ENCODE measurements around the gene VPS33A. TPM values are rescaled to one million over a fixed set of nuclear protein-coding genes. Genes with fewer than 3 reads are reported as not detected.

VPS33A gene
- total RNA-seq, 3 donors from 2014 or later = 13.4 to 17.4 (median 14.4) TPM

DNA sequence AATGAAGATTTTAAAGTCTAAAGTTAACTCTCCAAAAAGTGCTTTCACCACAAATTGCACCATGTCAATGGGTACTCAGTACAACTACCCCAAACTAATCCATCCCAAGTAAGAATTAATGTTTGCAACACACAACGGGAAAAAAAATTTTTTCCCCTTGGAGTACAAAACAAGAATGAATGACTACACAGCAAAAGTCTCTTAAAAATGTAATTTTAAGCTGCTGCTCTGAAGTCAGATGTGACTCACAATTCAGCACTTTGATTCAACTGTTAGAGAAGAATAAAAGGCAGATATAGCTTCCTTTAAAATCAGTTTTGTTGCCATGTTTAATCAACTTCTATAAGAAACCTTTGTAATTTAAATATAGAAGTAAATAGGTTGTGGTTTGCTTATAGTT is 42.5 kb upstream of the VPS33A start:
- DNase-seq (ENCODE audit: low spot score in 2 of 2) = no peak
- Histone ChIP-seq H3K4me1 (no peaks in the 10 kb centered on the region), H3K9me3 (no peaks in the 10 kb centered on the region), H3K27ac (no peak overlapping the region), H3K27me3 (no peaks in the 10 kb centered on the region), H3K4me3 (no peak overlapping the region), H3K36me3 (no peaks in the 10 kb centered on the region)
- intact Hi-C loops (cut with DNase I; ENCODE audit: low total_unique reads) = loop anchor here (5.0 kb wide), 1 partner anchor 517 kb away; the partner anchor contains the start of gene RHOF
- TF ChIP-seq POLR2AphosphoS5 (IDR thresholded peaks at IDR 0.05) (no peak), POLR2A (IDR thresholded peaks at IDR 0.05) (no peak)
- TF ChIP-seq, protein P1, sequence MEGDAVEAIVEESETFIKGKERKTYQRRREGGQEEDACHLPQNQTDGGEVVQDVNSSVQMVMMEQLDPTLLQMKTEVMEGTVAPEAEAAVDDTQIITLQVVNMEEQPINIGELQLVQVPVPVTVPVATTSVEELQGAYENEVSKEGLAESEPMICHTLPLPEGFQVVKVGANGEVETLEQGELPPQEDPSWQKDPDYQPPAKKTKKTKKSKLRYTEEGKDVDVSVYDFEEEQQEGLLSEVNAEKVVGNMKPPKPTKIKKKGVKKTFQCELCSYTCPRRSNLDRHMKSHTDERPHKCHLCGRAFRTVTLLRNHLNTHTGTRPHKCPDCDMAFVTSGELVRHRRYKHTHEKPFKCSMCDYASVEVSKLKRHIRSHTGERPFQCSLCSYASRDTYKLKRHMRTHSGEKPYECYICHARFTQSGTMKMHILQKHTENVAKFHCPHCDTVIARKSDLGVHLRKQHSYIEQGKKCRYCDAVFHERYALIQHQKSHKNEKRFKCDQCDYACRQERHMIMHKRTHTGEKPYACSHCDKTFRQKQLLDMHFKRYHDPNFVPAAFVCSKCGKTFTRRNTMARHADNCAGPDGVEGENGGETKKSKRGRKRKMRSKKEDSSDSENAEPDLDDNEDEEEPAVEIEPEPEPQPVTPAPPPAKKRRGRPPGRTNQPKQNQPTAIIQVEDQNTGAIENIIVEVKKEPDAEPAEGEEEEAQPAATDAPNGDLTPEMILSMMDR (IDR thresholded peaks at IDR 0.05) = no peak

DNA sequence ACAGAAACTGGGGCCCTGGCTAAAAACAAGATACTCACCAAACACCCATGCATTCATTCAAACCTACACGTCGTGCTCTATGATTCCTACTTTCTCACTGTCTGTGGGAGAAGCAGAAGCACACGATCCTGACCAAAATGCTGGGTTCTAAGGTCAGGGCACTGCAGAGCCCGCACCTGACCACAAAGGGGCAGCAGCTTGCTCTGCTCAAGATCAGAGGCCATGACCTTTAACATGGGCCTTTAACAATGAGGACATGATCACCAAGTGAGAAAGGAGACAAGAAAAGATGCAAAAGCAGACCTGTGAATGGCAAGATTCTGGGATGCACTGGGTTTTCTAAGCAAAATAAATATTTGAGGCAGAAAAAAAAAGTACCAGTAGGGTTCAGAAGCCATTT is 40.1 kb upstream of the VPS33A start:
- Histone ChIP-seq H3K27me3 (no peaks in the 10 kb centered on the region), H3K4me1 (no peaks in the 10 kb centered on the region), H3K36me3 (no peaks in the 10 kb centered on the region), H3K27ac (no peak overlapping the region), H3K4me3 (no peak overlapping the region), H3K9me3 (no peaks in the 10 kb centered on the region)
- intact Hi-C loops (cut with DNase I; ENCODE audit: low total_unique reads) = loop anchor here (5.0 kb wide), 1 partner anchor 514 kb away; the partner anchor contains the start of gene RHOF
- DNase-seq (ENCODE audit: low spot score in 2 of 2) = no peak
- no peak for TF ChIP-seq POLR2AphosphoS5 (IDR thresholded peaks at IDR 0.05)

DNA sequence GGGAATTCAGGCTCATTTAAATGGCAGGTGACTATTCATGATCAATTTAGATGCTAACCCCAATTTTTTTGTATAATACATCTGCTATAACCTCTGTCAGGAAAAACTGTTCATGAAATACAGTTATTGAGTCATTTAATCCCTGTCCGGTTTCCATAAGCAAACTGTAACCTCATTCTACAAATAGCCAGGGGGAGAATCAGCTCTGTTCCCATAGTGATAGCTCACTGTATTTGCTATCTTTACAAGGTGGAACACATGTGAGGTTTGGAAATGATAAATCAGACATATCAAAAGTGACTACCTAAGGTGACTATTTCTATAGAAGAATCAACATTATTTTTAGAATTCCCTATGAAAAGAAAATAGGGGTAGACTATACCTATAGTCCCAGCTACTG is 38.6 kb upstream of the VPS33A start:
- H3K36me3 ChIP-seq = no peaks in the 10 kb centered on the region
- no peak overlapping the region for H3K4me3 ChIP-seq
- intact Hi-C loops (cut with DNase I; ENCODE audit: low total_unique reads) = loop anchor here (5.0 kb wide), 1 partner anchor 513 kb away; the partner anchor contains the start of gene RHOF
- TF ChIP-seq POLR2AphosphoS5 (IDR thresholded peaks at IDR 0.05) (no peak), POLR2A (IDR thresholded peaks at IDR 0.05) (no peak)
- TF ChIP-seq, protein P1 (IDR thresholded peaks at IDR 0.05) = no peak
- no peak for DNase-seq (ENCODE audit: low spot score in 2 of 2)
- H3K27me3 ChIP-seq = no peaks in the 10 kb centered on the region
- H3K9me3 ChIP-seq = no peaks in the 10 kb centered on the region
- H3K4me1 ChIP-seq = no peaks in the 10 kb centered on the region
- H3K27ac ChIP-seq = no peak overlapping the region

DNA sequence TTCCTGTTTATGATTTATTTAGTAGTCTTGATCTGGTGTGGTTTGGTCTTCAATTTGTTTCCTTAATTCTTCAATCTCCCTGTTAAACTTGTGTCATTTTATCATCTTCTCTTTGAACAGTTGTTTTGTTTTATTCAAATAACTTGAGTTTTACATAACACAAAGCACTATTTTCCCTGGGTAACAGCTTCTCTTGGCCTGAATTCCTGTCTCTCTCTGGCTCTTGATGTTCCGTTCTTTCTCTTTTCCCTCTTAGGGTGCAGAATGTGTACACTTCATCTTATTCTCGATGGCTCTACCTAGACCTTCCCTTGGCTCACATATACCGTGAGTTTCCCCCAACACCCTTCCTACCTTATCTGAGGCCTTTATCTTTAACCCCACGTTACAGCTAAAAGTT is 36.8 kb upstream of the VPS33A start:
- Histone ChIP-seq H3K4me3 (no peak overlapping the region), H3K27ac (no peak overlapping the region), H3K4me1 (no peaks in the 10 kb centered on the region), H3K27me3 (no peaks in the 10 kb centered on the region), H3K9me3 (no peaks in the 10 kb centered on the region), H3K36me3 (no peaks in the 10 kb centered on the region)
- DNase-seq (ENCODE audit: low spot score in 2 of 2) = no peak
- no peak for TF ChIP-seq POLR2A (IDR thresholded peaks at IDR 0.05)
- TF ChIP-seq, protein P1 (IDR thresholded peaks at IDR 0.05) = no peak
- no peak for TF ChIP-seq POLR2AphosphoS5 (IDR thresholded peaks at IDR 0.05)
- intact Hi-C loops (cut with DNase I; ENCODE audit: low total_unique reads) = no loop called here

DNA sequence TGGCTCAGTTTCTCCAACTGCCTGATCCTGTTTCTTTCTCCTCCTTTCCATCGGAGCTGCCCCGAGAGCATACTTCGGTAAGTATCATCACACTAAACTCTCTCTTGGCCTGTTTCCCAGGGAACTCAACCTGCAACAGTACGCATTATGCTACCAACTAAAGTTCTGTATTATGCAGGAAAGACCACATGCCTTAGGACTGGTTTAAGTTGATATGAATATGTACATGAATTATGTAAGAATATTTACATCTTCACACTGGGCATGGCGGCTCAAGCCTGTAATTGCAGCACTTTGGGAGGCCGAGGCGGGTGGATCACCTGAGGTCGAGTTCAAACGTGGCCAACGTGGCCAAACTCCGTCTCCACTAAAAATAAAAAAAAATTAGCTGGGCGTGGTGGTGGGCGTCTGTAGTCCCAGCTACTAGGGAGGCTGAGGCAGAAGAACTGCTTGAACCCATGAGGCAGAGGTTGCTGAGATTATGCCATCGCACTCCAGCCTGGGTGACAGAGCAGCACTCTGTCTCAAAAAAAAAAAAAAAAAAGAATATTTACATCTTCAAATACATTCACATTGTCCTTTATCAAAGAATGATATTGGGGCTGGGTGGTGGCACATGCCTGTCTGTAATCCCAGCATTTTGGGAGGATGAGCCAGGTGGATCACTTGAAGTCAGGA is 31.9 kb upstream of the VPS33A start:
- Histone ChIP-seq H3K4me1 (no peaks in the 10 kb centered on the region), H3K4me3 (no peak overlapping the region), H3K36me3 (no peaks in the 10 kb centered on the region), H3K9me3 (no peaks in the 10 kb centered on the region), H3K27me3 (no peaks in the 10 kb centered on the region), H3K27ac (no peak overlapping the region)
- TF ChIP-seq POLR2A (IDR thresholded peaks at IDR 0.05) (no peak), POLR2AphosphoS5 (IDR thresholded peaks at IDR 0.05) (no peak)
- TF ChIP-seq, protein P1 (IDR thresholded peaks at IDR 0.05) = no peak
- intact Hi-C loops (cut with DNase I; ENCODE audit: low total_unique reads) = no loop called here
- no peak for DNase-seq (ENCODE audit: low spot score in 2 of 2)
